Stimulated activated CD4-positive, alpha-beta T cell treated with anti-CD3 and anti-CD28 coated beads, Interleukin-1b, Interleukin-23, amount 100 ng/mL, for 1 hour (primary cell): ENCODE measurements around the gene GNA12.
"Not testable (repeated sequence)": the region's sequence is repeated elsewhere in the genome, so short reads cannot be mapped to it uniquely, and the experiment has no call there.

Experiments used
- DNase-seq, 2 donors: peaks; one replicate each; pipeline ENCODE4 v3.0.0-alpha.2; 2020; ENCODE audit warnings: low read depth in 2 of 2

GNA12 gene

GRCh38 chr7:2713370-2713769 lies 130.7 kb downstream of the GNA12 start:
- no peak for DNase-seq

- no peak for DNase-seq
Measured at GRCh38 chr7:2711895-2712675, 132.0 kb downstream of the GNA12 start.

GRCh38 chr7:2710901-2711551 lies 133.1 kb downstream of the GNA12 start:
- DNase-seq: no peak

GRCh38 chr7:2710286-2710655 lies 133.8 kb downstream of the GNA12 start:
- peak in 1 of 2 donors; percentile 18 for DNase-seq

GRCh38 chr7:2709553-2710285 lies 134.4 kb downstream of the GNA12 start:
- peak; percentile 53 to 55 for DNase-seq

- DNase-seq: no peak
Measured at GRCh38 chr7:2708547-2709310, 135.4 kb downstream of the GNA12 start.

GRCh38 chr7:2708041-2708440 lies 136.1 kb downstream of the GNA12 start:
- DNase-seq: no peak

GRCh38 chr7:2707481-2707880 lies 136.6 kb downstream of the GNA12 start:
- DNase-seq: no peak

GRCh38 chr7:2706685-2707126 lies 137.4 kb downstream of the GNA12 start:
- DNase-seq: no peak

GRCh38 chr7:2705371-2706096 lies 138.6 kb downstream of the GNA12 start:
- DNase-seq: no peak

GRCh38 chr7:2702594-2702957 lies 141.5 kb downstream of the GNA12 start:
- DNase-seq: no peak

- DNase-seq: no peak
Measured at GRCh38 chr7:2701832-2702593, 142.1 kb downstream of the GNA12 start.

GRCh38 chr7:2701424-2701823 lies 142.7 kb downstream of the GNA12 start:
- no peak for DNase-seq

- no peak for DNase-seq
Measured at GRCh38 chr7:2700141-2700850, 143.8 kb downstream of the GNA12 start.

- no peak for DNase-seq
Measured at GRCh38 chr7:2699289-2699620, 144.9 kb downstream of the GNA12 start.

- peak in 1 of 2 donors; percentile 30 for DNase-seq
Measured at GRCh38 chr7:2698581-2699288, 145.4 kb downstream of the GNA12 start.

GRCh38 chr7:2694122-2694436 lies 150.0 kb downstream of the GNA12 start:
- not testable (repeated sequence) for DNase-seq

- DNase-seq: not testable (repeated sequence)
Measured at GRCh38 chr7:2693420-2694121, 150.5 kb downstream of the GNA12 start.

- no peak for DNase-seq
Measured at GRCh38 chr7:2692543-2692942, 151.6 kb downstream of the GNA12 start.
